H1 (cell line): ENCODE data around the gene LRRC4C. TPM values are rescaled to one million over a fixed set of nuclear protein-coding genes. Genes with fewer than 3 reads are reported as not detected.

Experiments
- CTCF ChIA-PET: fragments of 300-600 bp; sonication (Branson Sonifier 250); formaldehyde crosslinking; loops from one replicate; lab custom pipeline; 2021; ENCODE audit not compliant: partially characterized antibody; lab: Charles Lee
- POLR2A ChIA-PET: fragments of 300-600 bp; sonication (Branson Sonifier 250); formaldehyde crosslinking; loops from one replicate; lab custom pipeline; 2021; ENCODE audit warnings: inconsistent platforms; ENCODE audit not compliant: partially characterized antibody; lab: Charles Lee
- DNase-seq, 2 experiments: peaks; one replicate each; pipeline versions ENCODE4 v3.0.0 to v3.0.0-alpha.2; 2010 to 2022; ENCODE audit warnings: low spot score in 2 of 2, low read depth in 1 of 2, mixed read lengths in 1 of 2
- FAIRE-seq: peaks from 2 replicates; lab custom pipeline; 2011; peaks lifted over from hg19 to GRCh38; lab: Jason Lieb, UNC
- H2AFZ ChIP-seq: 2 replicates; pipeline ENCODE4 v1.8.1; 2012; ENCODE audit warnings: low read length, inconsistent platforms
- H2AK5ac ChIP-seq: 2 replicates; pipeline ENCODE4 v1.6.1; 2013; ENCODE audit warnings: low read depth, low read length
- H2BK120ac ChIP-seq: replicated peaks from 2 replicates; pipeline ENCODE3; 2013; ENCODE audit warnings: low read depth, low read length, inconsistent platforms
- H2BK12ac ChIP-seq: 2 replicates; pipeline ENCODE4 v1.6.1; 2013; ENCODE audit warnings: low read depth, low read length
- H2BK15ac ChIP-seq: 2 replicates; pipeline ENCODE4 v1.6.1; 2013; ENCODE audit warnings: low read length
- H2BK20ac ChIP-seq: 2 replicates; pipeline ENCODE4 v1.6.1; 2013; ENCODE audit warnings: low read length
- H2BK5ac ChIP-seq: 2 replicates; pipeline ENCODE4 v1.6.1; 2013; ENCODE audit warnings: low read depth, low read length
- H3K14ac ChIP-seq: 2 replicates; pipeline ENCODE4 v1.6.1; 2013; ENCODE audit warnings: inconsistent platforms; ENCODE audit not compliant: insufficient read length
- H3K18ac ChIP-seq: 2 replicates; pipeline ENCODE4 v1.6.1; 2013; ENCODE audit warnings: low read length; ENCODE audit errors: extremely low read depth
- H3K23ac ChIP-seq: 2 replicates; pipeline ENCODE4 v1.6.1; 2013; ENCODE audit warnings: inconsistent platforms; ENCODE audit not compliant: insufficient read length
- H3K23me2 ChIP-seq: 2 replicates; pipeline ENCODE4 v1.6.1; 2013; ENCODE audit warnings: low read depth, low read length
- H3K27ac ChIP-seq: 2 replicates; pipeline ENCODE4 v1.6.1; 2011; ENCODE audit warnings: low read depth, low read length, inconsistent platforms
- H3K27me3 ChIP-seq, 4 experiments: replicated peaks in 1 of 4; 1 replicate in 1 of 4; 2 replicates in 3 of 4; pipeline versions ENCODE4 v1.6.1 to v1.8.1; 2011 to 2013; ENCODE audit warnings: low read length in 3 of 4, mild to moderate bottlenecking in 3 of 4, inconsistent platforms in 2 of 4, mixed read lengths in 2 of 4, moderate library complexity in 1 of 4; ENCODE audit not compliant: control insufficient read depth in 3 of 4, insufficient read depth in 3 of 4; ENCODE audit errors: extremely low read depth in 1 of 4
- H3K36me3 ChIP-seq, 4 experiments: 2 replicates each; pipeline versions ENCODE4 v1.6.1 to v1.8.1; 2011 to 2013; ENCODE audit warnings: mild to moderate bottlenecking in 4 of 4, low read length in 3 of 4, moderate library complexity in 2 of 4, control low read depth in 1 of 4, inconsistent platforms in 1 of 4; ENCODE audit not compliant: insufficient read depth in 4 of 4, control insufficient read depth in 2 of 4
- H3K4ac ChIP-seq: replicated peaks from 2 replicates; pipeline ENCODE3; 2013; ENCODE audit warnings: low read length, low read depth, mixed read lengths, inconsistent platforms; ENCODE audit not compliant: insufficient read length
- H3K4me1 ChIP-seq, 4 experiments: replicated peaks in 1 of 4; 1 replicate in 1 of 4; 2 replicates in 3 of 4; pipeline versions ENCODE4 v1.6.1 to v1.8.1; 2011 to 2013; ENCODE audit warnings: low read length in 3 of 4, inconsistent platforms in 2 of 4, mixed read lengths in 1 of 4; ENCODE audit not compliant: insufficient read depth in 4 of 4, control insufficient read depth in 3 of 4
- H3K4me2 ChIP-seq, 2 experiments: 2 replicates each; pipeline versions ENCODE4 v1.6.1 to v1.8.1; 2011 to 2013; ENCODE audit warnings: low read depth in 2 of 2, low read length in 2 of 2, control low read depth in 1 of 2, inconsistent platforms in 1 of 2, mild to moderate bottlenecking in 1 of 2; ENCODE audit not compliant: insufficient read depth in 1 of 2
- H3K4me3 ChIP-seq, 4 experiments: fragments of 200-600, 300-600 bp in 1 of 4; sonication (generic), shearing (Covaris generic), sonication (Bioruptor Twin) in 1 of 4; 2 replicates each; pipeline versions ENCODE4 v1.5.1 to v1.8.1; 2011 to 2016; ENCODE audit warnings: low read length in 4 of 4, low read depth in 3 of 4, control low read depth in 2 of 4, inconsistent platforms in 2 of 4, mild to moderate bottlenecking in 2 of 4, mixed read lengths in 1 of 4, moderate library complexity in 1 of 4; ENCODE audit not compliant: insufficient read depth in 2 of 4; ENCODE audit errors: extremely low read depth in 1 of 4
- H3K56ac ChIP-seq: replicated peaks from 2 replicates; pipeline ENCODE3; 2013; ENCODE audit warnings: low read depth, mild to moderate bottlenecking, mixed read lengths, low read length, inconsistent platforms; ENCODE audit not compliant: insufficient read length
- H3K79me1 ChIP-seq: 2 replicates; pipeline ENCODE4 v1.6.1; 2013; ENCODE audit warnings: low read depth, low read length, control low read depth
- H3K79me2 ChIP-seq, 2 experiments: 2 replicates each; pipeline versions ENCODE4 v1.6.1 to v1.8.1; 2012 to 2013; ENCODE audit warnings: low read length in 2 of 2, mild to moderate bottlenecking in 2 of 2, inconsistent platforms in 1 of 2; ENCODE audit not compliant: insufficient read depth in 2 of 2, control insufficient read depth in 1 of 2
- H3K9ac ChIP-seq, 4 experiments: replicated peaks in 1 of 4; 1 replicate in 1 of 4; 2 replicates in 3 of 4; pipeline versions ENCODE4 v1.6.1 to v1.8.1; 2011 to 2013; ENCODE audit warnings: low read depth in 3 of 4, low read length in 3 of 4, control low read depth in 2 of 4, mild to moderate bottlenecking in 2 of 4, moderate library complexity in 2 of 4, inconsistent platforms in 1 of 4; ENCODE audit errors: extremely low read depth in 1 of 4
- H3K9me3 ChIP-seq, 2 experiments: 2 replicates each; pipeline versions ENCODE4 v1.6.1 to v1.8.1; 2012 to 2013; ENCODE audit warnings: mild to moderate bottlenecking in 2 of 2, moderate library complexity in 2 of 2, control low read depth in 1 of 2, inconsistent platforms in 1 of 2, low read depth in 1 of 2, low read length in 1 of 2, mixed read lengths in 1 of 2; ENCODE audit not compliant: insufficient read depth in 2 of 2
- H4K20me1 ChIP-seq, 2 experiments: replicated peaks in 1 of 2; 2 replicates each; pipeline versions ENCODE3 to v1.8.1; 2011 to 2013; ENCODE audit warnings: inconsistent platforms in 2 of 2, low read length in 2 of 2, mild to moderate bottlenecking in 1 of 2; ENCODE audit not compliant: insufficient read depth in 2 of 2, control insufficient read depth in 1 of 2
- H4K5ac ChIP-seq: 2 replicates; pipeline ENCODE4 v1.6.1; 2013; ENCODE audit warnings: low read length, low read depth, mixed read lengths, inconsistent platforms; ENCODE audit not compliant: insufficient read length
- H4K8ac ChIP-seq: 2 replicates; pipeline ENCODE4 v1.8.0; 2013; ENCODE audit warnings: mild to moderate bottlenecking, moderate library complexity, low read length, inconsistent platforms; ENCODE audit not compliant: insufficient read depth; ENCODE audit errors: extremely low read depth
- H4K91ac ChIP-seq: replicated peaks from 2 replicates; pipeline ENCODE3; 2013; ENCODE audit warnings: low read length, mixed read lengths, inconsistent platforms; ENCODE audit not compliant: insufficient read length
- EGR1 ChIP-seq: IDR thresholded peaks from 2 replicates; pipeline ENCODE4 v1.6.1; 2011; ENCODE audit warnings: low read depth, low read length, borderline replicate concordance
- PHF8 ChIP-seq: fragments of 200-600 bp; sonication (generic); conservative IDR thresholded peaks from 2 replicates; pipeline ENCODE4 v1.7.1; 2012; ENCODE audit warnings: low read depth, mild to moderate bottlenecking, inconsistent platforms, low read length, moderate library complexity
- RFX5 ChIP-seq: IDR thresholded peaks from 2 replicates; pipeline ENCODE4 v1.6.1; 2011; ENCODE audit warnings: low read depth, low read length, improper control_type of control experiment, borderline replicate concordance
- TCF12 ChIP-seq: IDR thresholded peaks from 2 replicates; pipeline ENCODE4 v1.6.1; 2011; ENCODE audit warnings: low read depth, mild to moderate bottlenecking, low read length
- YY1 ChIP-seq: IDR thresholded peaks from 2 replicates; pipeline ENCODE4 v1.6.1; 2011; ENCODE audit warnings: low read depth, mild to moderate bottlenecking, low read length
- WGBS, 2 experiments: shearing (Covaris generic) in 1 of 2; methylation state at CpG; one replicate each; pipeline versions ENCODE4 v1.1.6 to v1.1.7; 2013 to 2015; ENCODE audit warnings: low lambda C conversion rate in 2 of 2, mixed read lengths in 2 of 2, inconsistent platforms in 1 of 2, low coverage in 1 of 2, missing lambda C conversion rate in 1 of 2; ENCODE audit not compliant: insufficient replicate concordance in 2 of 2, insufficient coverage in 1 of 2, insufficient read length in 1 of 2; ENCODE audit errors: extremely low coverage in 1 of 2, missing lambda C conversion rate in 1 of 2; 5-methylcytosine and 5-hydroxymethylcytosine counted together
- polyA plus RNA-seq, 7 experiments: library from polyadenylated mRNA; depleted of rRNA in 3 of 7; stranded (reverse) in 5 of 7; unstranded in 2 of 7; fragments of >200 nt in 5 of 7; fragments of 200-250 nt in 2 of 7; gene quantifications; 1 replicate in 5 of 7; 2 replicates in 1 of 7; 4 replicates in 1 of 7; pipeline versions ENCODE4 v1.2.1 to v1.2.3, GENCODE V29; 2011 to 2013; ENCODE audit warnings: missing spikeins in 2 of 7, mixed read lengths in 2 of 7
- total RNA-seq: library from RNA; stranded (reverse); fragmentation: NEBNext Ultra II Directional; extraction: Animal tissue kit (Norgen Biotek cat#: 25700); gene quantifications from 2 replicates; pipeline ENCODE4 v1.2.1, GENCODE V29; 2021

The LRRC4C gene
- total and polyA plus RNA-seq, 2 of the 8 experiments (the other 6 are each of a cell fraction or from before 2014, with no cell fraction given): 0.23 to 2.2 TPM

DNA sequence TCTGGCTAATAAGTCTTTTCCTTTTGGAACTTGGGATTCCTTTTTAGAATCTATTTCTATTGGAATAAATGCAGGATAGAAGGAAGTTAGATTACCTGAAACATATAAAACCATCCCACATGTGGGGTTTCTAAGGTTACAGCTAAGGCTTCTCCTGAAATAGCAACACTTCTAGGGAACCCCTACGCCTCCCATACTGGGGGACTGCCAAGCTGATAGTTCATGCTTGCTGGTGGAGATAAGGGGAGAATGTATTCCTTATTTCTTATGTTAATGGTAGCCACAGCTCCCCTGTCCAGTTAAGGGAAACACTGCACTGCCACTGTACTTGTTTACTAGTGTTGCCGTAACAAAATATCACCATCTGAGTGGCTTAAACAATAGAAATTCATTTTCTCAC lies 1189.6 kb downstream of the LRRC4C start:
- no peaks in the 10 kb centered on the region for H3K9me3 ChIP-seq
- no peaks in the 10 kb centered on the region for H4K20me1 ChIP-seq
- no peak overlapping the region for H3K4me3 ChIP-seq
- no peaks in the 10 kb centered on the region; the same call in 1 of the 2 replicates for H3K23me2 ChIP-seq
- no peak overlapping the region for H2BK120ac ChIP-seq
- no peaks in the 10 kb centered on the region for H3K4me1 ChIP-seq
- no peaks in the 10 kb centered on the region for H3K79me2 ChIP-seq
- H3K27ac ChIP-seq: no peak overlapping the region
- no peaks in the 10 kb centered on the region for H3K27me3 ChIP-seq
- FAIRE-seq (no peak), DNase-seq (no peak)
- no peak overlapping the region for H3K4me2 ChIP-seq
- no peak overlapping the region for H2BK20ac ChIP-seq
- no peak overlapping the region for H2AFZ ChIP-seq
- H3K56ac ChIP-seq: no peak overlapping the region
- no peaks in the 10 kb centered on the region for H3K36me3 ChIP-seq
- no peak overlapping the region for H2BK15ac ChIP-seq
- no peak overlapping the region for H4K5ac ChIP-seq
- 80% methylated on average over 2 of the region's 2 CpGs; no CpG with 5 or more reads in 1 of the 2 experiments for WGBS, 2 experiments
- no peak overlapping the region for H3K4ac ChIP-seq
- H3K18ac ChIP-seq: no peak overlapping the region
- POLR2A ChIA-PET: no interaction called here
- H3K23ac ChIP-seq: no peak overlapping the region
- H2AK5ac ChIP-seq: no peak overlapping the region
- H2BK12ac ChIP-seq: no peak overlapping the region
- no peak overlapping the region for H4K8ac ChIP-seq
- CTCF ChIA-PET: interaction anchor here (2.0 kb wide), 1 partner anchor 24 kb away, joined by 7 read pairs; no protein-coding TSS in a partner anchor
- H2BK5ac ChIP-seq: no peak overlapping the region
- H4K91ac ChIP-seq: no peak overlapping the region
- no peaks in the 10 kb centered on the region for H3K79me1 ChIP-seq
- no peak overlapping the region for H3K14ac ChIP-seq
- no peak overlapping the region for H3K9ac ChIP-seq
- TF ChIP-seq TCF12 (no peak), EGR1 (no peak), YY1 (no peak), PHF8 (no peak), RFX5 (no peak)
